SU-DHL-6 (cell line): ENCODE data around the gene SPRTN.

Experiments used
- CTCF ChIP-seq: fragments of 200-600 bp; sonication (generic); IDR thresholded peaks from one replicate; pipeline ENCODE4 v1.5.1; 2017; ENCODE audit warnings: antibody characterized with exemption, mild to moderate bottlenecking, low read length, moderate library complexity; ENCODE audit not compliant: insufficient read depth, poor library complexity, severe bottlenecking
- EZH2phosphoT487 ChIP-seq: fragments of 200-600 bp; sonication (generic), shearing (Covaris generic); conservative IDR thresholded peaks from 2 replicates; pipeline ENCODE4 v1.6.1; 2018; ENCODE audit warnings: mild to moderate bottlenecking, antibody characterized with exemption, low read length, moderate library complexity, mixed read lengths

GRCh38 chr1:231376875-231377549 is 38.9 kb downstream of the SPRTN start:
- TF ChIP-seq CTCF (no peak), EZH2phosphoT487 (no peak)
